PC-9 (cell line): ENCODE data around the gene MTHFSD. TPM values are rescaled to one million over a fixed set of nuclear protein-coding genes. Genes with fewer than 3 reads are reported as not detected.

Source experiments
- BruUV-seq: library from RNA; stranded (reverse); fragments of 400-500 nt; replicated peaks from 2 replicates; lab custom pipeline; 2021; lab: Mats Ljungman, UMichigan
- CTCF ChIA-PET: fragments of 300-600 bp; sonication (Branson Sonifier 250); formaldehyde crosslinking; loops from one replicate; lab custom pipeline; 2022; ENCODE audit warnings: antibody characterized with exemption; lab: Charles Lee
- POLR2A ChIA-PET: fragments of 300-600 bp; sonication (Branson Sonifier 250); formaldehyde crosslinking; loops from one replicate; lab custom pipeline; 2022; ENCODE audit warnings: antibody characterized with exemption; ENCODE audit not compliant: unreplicated experiment; lab: Charles Lee
- DNase-seq, 2 experiments: peaks; one replicate each; pipeline versions ENCODE4 v3.0.0 to v3.0.0-alpha.2; 2015 to 2022; ENCODE audit warnings: mixed read lengths in 1 of 2
- H2AFZ ChIP-seq: fragments of 200-600 bp; sonication (generic); 2 replicates; pipeline ENCODE4 v1.8.1; 2017; ENCODE audit warnings: antibody characterized with exemption
- H3F3A ChIP-seq: fragments of 200-600 bp; sonication (generic); 2 replicates; pipeline ENCODE4 v1.8.1; 2017; ENCODE audit warnings: antibody characterized with exemption, mild to moderate bottlenecking, low read depth; ENCODE audit not compliant: insufficient read depth
- H3K27ac ChIP-seq: fragments of 200-600 bp; sonication (generic); 2 replicates; pipeline ENCODE4 v1.6.1; 2016; ENCODE audit warnings: mixed run types
- H3K27me3 ChIP-seq: fragments of 200-600 bp; sonication (generic); 2 replicates; pipeline ENCODE4 v1.6.1; 2016; ENCODE audit warnings: low read depth, mixed run types; ENCODE audit not compliant: insufficient read depth
- H3K36me3 ChIP-seq: fragments of 200-600 bp; sonication (generic); 2 replicates; pipeline ENCODE4 v1.6.1; 2016; ENCODE audit warnings: low read depth, mixed run types
- H3K4me1 ChIP-seq: fragments of 200-600 bp; sonication (generic); replicated peaks from 2 replicates; pipeline ENCODE4 v1.6.1; 2016; ENCODE audit warnings: mixed run types; ENCODE audit not compliant: insufficient read depth
- H3K4me2 ChIP-seq: fragments of 200-600 bp; sonication (generic); 2 replicates; pipeline ENCODE4 v1.6.1; 2017; ENCODE audit warnings: mixed run types
- H3K4me3 ChIP-seq: fragments of 200-600 bp; sonication (generic); 2 replicates; pipeline ENCODE4 v1.6.1; 2016; ENCODE audit warnings: mixed run types
- H3K79me2 ChIP-seq: fragments of 200-600 bp; sonication (generic); 2 replicates; pipeline ENCODE4 v1.6.1; 2017; ENCODE audit warnings: low read depth, mixed run types
- H3K9me2 ChIP-seq: fragments of 200-600 bp; sonication (generic); 2 replicates; pipeline ENCODE4 v1.8.1; 2017; ENCODE audit warnings: mild to moderate bottlenecking; ENCODE audit not compliant: insufficient read depth
- H3K9me3 ChIP-seq: fragments of 200-600 bp; sonication (generic); 2 replicates; pipeline ENCODE4 v1.8.1; 2016; ENCODE audit warnings: low read depth; ENCODE audit not compliant: insufficient read depth
- H4K20me1 ChIP-seq: fragments of 200-600 bp; sonication (generic); 2 replicates; pipeline ENCODE4 v1.8.1; 2017; ENCODE audit not compliant: insufficient read depth
- CTCF ChIP-seq: fragments of 200-600 bp; sonication (generic); conservative IDR thresholded peaks from 2 replicates; pipeline ENCODE4 v1.6.1; 2017; ENCODE audit warnings: mixed run types, antibody characterized with exemption, mild to moderate bottlenecking, moderate library complexity
- EZH2 ChIP-seq: fragments of 200-600 bp; sonication (generic); IDR thresholded peaks from 2 replicates; pipeline ENCODE4 v1.8.0; 2017; ENCODE audit warnings: antibody characterized with exemption, low read depth
- intact Hi-C: fragments of 100-400 bp; cut with micrococcal nuclease; formaldehyde crosslinking; loops from one replicate; pipeline ENCODE4 v1.10.0; 2022; ENCODE audit not compliant: unreplicated experiment
- total RNA-seq: library from RNA; stranded (reverse); gene quantifications from 2 replicates; pipeline ENCODE4 v1.2.3, GENCODE V29; 2021

Gene MTHFSD
- total RNA-seq, 1 experiment from 2014 or later = 25.7 TPM

DNA sequence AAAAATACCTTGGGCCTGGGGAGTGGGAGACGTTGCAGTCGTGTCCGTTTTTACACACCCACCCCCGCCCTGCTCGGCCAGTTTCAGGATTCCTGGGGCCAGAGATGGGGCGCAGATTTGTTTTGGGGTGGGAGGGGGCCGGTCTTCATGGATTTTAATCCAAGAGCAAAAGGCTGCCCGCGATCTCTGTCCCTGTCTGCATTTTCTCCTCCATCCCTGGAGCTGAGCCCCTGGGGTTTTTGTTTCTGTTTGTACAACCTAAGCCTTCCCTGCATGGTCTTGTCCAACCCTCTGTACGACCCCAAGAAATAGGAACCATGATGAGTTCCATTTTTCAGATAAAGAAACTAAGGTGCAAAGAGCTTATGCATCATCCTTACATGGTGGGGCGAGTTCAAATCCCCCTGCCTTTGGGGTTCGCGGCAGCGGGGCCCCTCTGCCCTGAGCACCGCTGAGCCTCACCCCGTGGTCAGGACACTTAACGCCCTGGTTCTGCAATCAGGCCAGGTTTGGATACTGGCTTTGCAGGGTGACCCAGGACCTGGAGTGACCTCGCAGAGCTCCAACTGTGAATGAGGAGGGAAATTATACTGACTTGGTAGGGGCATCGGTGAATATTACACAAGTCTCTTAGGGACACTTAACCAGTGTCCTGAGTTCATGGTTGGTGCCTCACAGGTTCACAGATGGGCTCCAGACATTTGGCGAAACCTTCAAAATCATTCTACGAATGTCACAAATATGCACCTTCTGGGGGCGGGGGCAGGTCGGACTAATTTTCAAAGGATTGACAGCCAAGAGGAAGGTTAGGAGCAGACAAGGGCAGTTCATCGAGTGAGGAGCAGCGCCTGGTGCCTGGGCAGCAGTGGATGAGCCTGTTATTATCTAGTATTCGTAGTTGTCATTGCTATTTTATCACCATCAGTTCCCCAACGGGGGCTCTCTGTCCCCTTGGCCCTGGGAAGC lies 48.9 kb downstream of the MTHFSD start:
- Histone ChIP-seq H3K27ac (no peak overlapping the region), H3K4me3 (no peak overlapping the region), H4K20me1 (no peaks in the 10 kb centered on the region), H3K79me2 (no peaks in the 10 kb centered on the region), H2AFZ (no peak overlapping the region), H3K9me2 (no peaks in the 10 kb centered on the region), H3K4me2 (no peak overlapping the region), H3K9me3 (no peaks in the 10 kb centered on the region), H3F3A (no peaks in the 10 kb centered on the region), H3K27me3 (peaks cover 56% of the 10 kb centered on the region), H3K36me3 (no peaks in the 10 kb centered on the region), H3K4me1 (no peaks in the 10 kb centered on the region)
- no TSS peak for BruUV-seq
- intact Hi-C loops = no loop called here
- ChIA-PET POLR2A (no interaction called here), CTCF (no interaction called here)
- TF ChIP-seq EZH2 = no peak
- no peak for DNase-seq

DNA sequence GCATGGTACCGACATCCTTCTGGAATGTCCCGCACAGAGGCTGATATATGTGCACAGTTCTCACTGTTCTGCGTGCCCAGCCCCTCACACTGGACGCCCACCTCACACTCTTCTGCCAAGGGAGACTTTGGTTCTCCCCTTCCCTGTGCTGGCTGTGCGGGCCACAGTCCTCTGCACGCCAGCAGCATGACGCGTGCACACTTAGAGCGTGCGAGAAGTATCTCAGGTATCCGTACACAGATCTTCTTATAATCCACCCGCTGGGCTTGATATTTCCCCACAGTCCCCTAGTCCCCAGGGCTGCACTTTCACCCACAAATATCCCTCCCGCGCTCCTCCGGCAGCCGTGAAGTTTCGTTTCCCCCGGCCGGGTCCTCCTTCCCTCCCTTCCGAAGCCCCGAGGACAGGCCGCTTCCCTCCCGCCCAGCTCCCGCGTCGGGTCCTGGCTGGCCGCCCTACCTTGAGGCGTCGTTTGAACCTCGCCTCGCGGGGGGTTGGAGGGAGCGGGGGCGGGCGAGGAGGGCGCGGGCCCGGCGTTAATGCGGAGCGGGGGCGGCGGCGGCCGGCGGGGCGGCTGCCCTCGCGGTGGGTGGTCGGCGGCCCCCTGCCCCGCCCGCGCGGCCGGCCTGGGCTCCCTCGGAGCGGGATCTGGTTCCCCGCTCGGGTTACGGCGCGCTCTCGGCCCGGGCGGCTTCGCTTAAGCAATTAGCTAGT lies 49.7 kb downstream of the MTHFSD start:
- Histone ChIP-seq H3F3A (no peaks in the 10 kb centered on the region), H3K9me2 (no peaks in the 10 kb centered on the region), H3K27me3 (peaks cover 65% of the 10 kb centered on the region), H3K4me1 (no peaks in the 10 kb centered on the region), H3K79me2 (no peaks in the 10 kb centered on the region), H3K4me2 (no peak overlapping the region), H3K27ac (no peak overlapping the region), H4K20me1 (no peaks in the 10 kb centered on the region), H3K4me3 (no peak overlapping the region), H3K9me3 (no peaks in the 10 kb centered on the region), H2AFZ (no peak overlapping the region), H3K36me3 (no peaks in the 10 kb centered on the region)
- no TSS peak for BruUV-seq
- CTCF ChIA-PET = no interaction called here
- DNase-seq = no peak
- intact Hi-C loops = no loop called here
- no peak for TF ChIP-seq CTCF
- TF ChIP-seq EZH2 = no peak
- POLR2A ChIA-PET = no interaction called here

DNA sequence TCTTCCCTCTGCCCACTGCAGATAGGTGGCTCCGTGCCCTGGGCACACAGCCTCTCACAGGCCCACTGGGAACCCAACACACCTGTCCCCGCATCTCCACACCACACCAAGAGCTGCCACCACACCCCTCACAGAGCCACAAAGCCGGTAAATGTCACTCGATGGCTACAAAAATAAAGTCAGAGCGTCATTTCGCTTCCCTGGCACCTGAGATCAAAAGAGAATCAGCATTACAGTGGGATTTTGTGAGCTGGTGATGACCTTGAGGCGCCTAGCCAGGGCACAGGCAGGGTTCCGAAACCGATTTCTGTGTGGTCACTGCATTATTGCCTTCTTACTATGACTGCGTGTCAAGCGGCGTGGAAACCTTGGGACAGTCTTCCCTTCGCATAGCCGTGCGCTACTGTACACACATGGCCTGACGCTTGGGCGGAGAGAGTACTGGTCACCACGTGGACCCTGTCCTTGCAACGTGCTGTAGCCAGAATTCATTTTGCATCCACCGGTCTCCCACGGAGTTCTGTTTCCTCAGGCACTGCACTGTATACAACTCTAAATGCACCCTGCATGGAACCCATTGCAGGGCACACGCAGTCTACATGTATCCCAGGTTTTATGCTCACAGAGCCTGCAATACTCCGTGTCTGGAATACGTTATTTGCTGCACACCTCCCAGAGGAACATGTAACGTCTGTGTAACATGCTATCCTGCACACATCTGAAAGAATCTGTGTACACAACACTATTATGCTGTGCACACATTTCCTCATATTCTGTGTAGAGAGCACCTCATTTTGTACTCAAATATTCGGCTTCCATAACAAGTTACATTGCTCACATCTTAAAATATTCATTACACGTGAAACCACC lies 50.5 kb downstream of the MTHFSD start:
- ChIA-PET POLR2A (no interaction called here), CTCF (no interaction called here)
- H3K27me3 ChIP-seq = peaks cover 73% of the 10 kb centered on the region
- no peaks in the 10 kb centered on the region for H3K36me3 ChIP-seq
- no peak overlapping the region for H2AFZ ChIP-seq
- no peak for DNase-seq
- no peak overlapping the region for H3K4me2 ChIP-seq
- no peaks in the 10 kb centered on the region for H3K79me2 ChIP-seq
- BruUV-seq = no TSS peak
- H3F3A ChIP-seq = no peaks in the 10 kb centered on the region
- H3K4me3 ChIP-seq = no peak overlapping the region
- intact Hi-C loops = no loop called here
- TF ChIP-seq CTCF = no peak
- no peak for TF ChIP-seq EZH2
- H3K9me2 ChIP-seq = no peaks in the 10 kb centered on the region
- H4K20me1 ChIP-seq = no peaks in the 10 kb centered on the region
- H3K4me1 ChIP-seq = no peaks in the 10 kb centered on the region
- no peaks in the 10 kb centered on the region for H3K9me3 ChIP-seq
- no peak overlapping the region for H3K27ac ChIP-seq
